Measurements from ENCODE around the gene CFL2.

DNA sequence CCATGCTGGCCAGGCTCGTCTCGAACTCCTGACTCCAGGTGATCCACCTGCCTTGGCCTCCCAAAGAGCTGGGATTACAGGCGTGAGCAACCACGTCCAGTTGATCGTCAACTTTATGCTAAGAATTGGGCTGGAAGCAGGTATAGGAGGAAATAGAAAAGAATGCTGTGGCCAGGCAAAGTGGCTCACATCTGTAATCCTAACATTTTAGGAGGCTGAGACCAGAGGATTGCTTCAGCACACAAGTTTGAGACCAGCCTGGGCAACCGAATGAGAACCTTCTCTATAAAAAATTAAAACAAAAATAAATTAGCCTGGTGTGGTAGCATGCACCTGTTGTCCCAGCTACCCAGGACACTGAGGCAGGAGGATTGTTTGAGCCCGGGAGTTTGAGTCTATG is 47.4 kb downstream of the CFL2 start:
- TF ChIP-seq POLR2A (IDR thresholded peaks at IDR 0.05) (no peak), CTCF (IDR thresholded peaks at IDR 0.05) (no peak)

Data from esophagus squamous epithelium (tissue), 4 donors.